ENCODE results near the gene ITGB3.
"Not testable (repeated sequence)": the region's sequence is repeated elsewhere in the genome, so short reads cannot be mapped to it uniquely, and the experiment has no call there.

The ITGB3 gene

GRCh38 chr17:47223007-47223406 is 30.6 kb upstream of the ITGB3 start:
- DNase-seq (ENCODE audit: low spot score): no peak

GRCh38 chr17:47223460-47223859 is 30.2 kb upstream of the ITGB3 start:
- DNase-seq (ENCODE audit: low spot score): no peak

- DNase-seq (ENCODE audit: low spot score): not testable (repeated sequence)
Observed at GRCh38 chr17:47224077-47224476, 29.6 kb upstream of the ITGB3 start.

- DNase-seq (ENCODE audit: low spot score): no peak
Observed at GRCh38 chr17:47224966-47225365, 28.7 kb upstream of the ITGB3 start.

GRCh38 chr17:47225436-47225858 is 28.2 kb upstream of the ITGB3 start:
- peak; percentile 73 for DNase-seq (ENCODE audit: low spot score)

GRCh38 chr17:47225911-47226688 is 27.5 kb upstream of the ITGB3 start:
- DNase-seq (ENCODE audit: low spot score): no peak

- no peak for DNase-seq (ENCODE audit: low spot score)
Observed at GRCh38 chr17:47227862-47228261, 25.8 kb upstream of the ITGB3 start.

- peak; percentile 86 for DNase-seq (ENCODE audit: low spot score)
Observed at GRCh38 chr17:47229535-47230443, 23.8 kb upstream of the ITGB3 start.

- DNase-seq (ENCODE audit: low spot score): no peak
Observed at GRCh38 chr17:47230864-47231263, 22.8 kb upstream of the ITGB3 start.

GRCh38 chr17:47231334-47231733 is 22.3 kb upstream of the ITGB3 start:
- DNase-seq (ENCODE audit: low spot score): no peak

- DNase-seq (ENCODE audit: low spot score): no peak
Observed at GRCh38 chr17:47231866-47232265, 21.8 kb upstream of the ITGB3 start.

GRCh38 chr17:47232465-47232864 is 21.2 kb upstream of the ITGB3 start:
- DNase-seq (ENCODE audit: low spot score): no peak

GRCh38 chr17:47235506-47235905 is 18.1 kb upstream of the ITGB3 start:
- no peak for DNase-seq (ENCODE audit: low spot score)

GRCh38 chr17:47235923-47236322 is 17.7 kb upstream of the ITGB3 start:
- no peak for DNase-seq (ENCODE audit: low spot score)

- DNase-seq (ENCODE audit: low spot score): no peak
Observed at GRCh38 chr17:47237841-47238240, 15.8 kb upstream of the ITGB3 start.

GRCh38 chr17:47238321-47239010 is 15.2 kb upstream of the ITGB3 start:
- DNase-seq (ENCODE audit: low spot score): no peak

- DNase-seq (ENCODE audit: low spot score): no peak
Observed at GRCh38 chr17:47239619-47239966, 14.0 kb upstream of the ITGB3 start.

- DNase-seq (ENCODE audit: low spot score): peak; percentile 30
Observed at GRCh38 chr17:47239967-47240651, 13.5 kb upstream of the ITGB3 start.

GRCh38 chr17:47240806-47241205 is 12.8 kb upstream of the ITGB3 start:
- DNase-seq (ENCODE audit: low spot score): no peak

- DNase-seq (ENCODE audit: low spot score): no peak
Observed at GRCh38 chr17:47242648-47243047, 11.0 kb upstream of the ITGB3 start.

GRCh38 chr17:47243737-47244598 is 9.7 kb upstream of the ITGB3 start:
- DNase-seq (ENCODE audit: low spot score): no peak
